Spinal cord (tissue), 10 donors: ENCODE data around the gene LRP6. TPM values are rescaled to one million over a fixed set of nuclear protein-coding genes. Genes with fewer than 3 reads are reported as not detected.
"Not testable (repeated sequence)": the region's sequence is repeated elsewhere in the genome, so short reads cannot be mapped to it uniquely, and the experiment has no call there.

ENCODE experiments used
- DNase-seq, 6 donors: peaks; one replicate each; pipeline versions ENCODE4 v3.0.0 to v3.0.0-alpha.2; 2013 to 2015; ENCODE audit warnings: low spot score in 6 of 6, low read depth in 4 of 6
- H3K27ac ChIP-seq: one replicate; pipeline ENCODE4 v1.5.1; 2013; ENCODE audit warnings: low read depth, low read length, control low read depth
- H3K27me3 ChIP-seq: one replicate; pipeline ENCODE4 v1.6.1; 2013; ENCODE audit warnings: low read length; ENCODE audit not compliant: control insufficient read depth, insufficient read depth
- H3K36me3 ChIP-seq: one replicate; pipeline ENCODE4 v1.6.1; 2013; ENCODE audit warnings: low read length; ENCODE audit not compliant: control insufficient read depth, insufficient read depth
- H3K4me1 ChIP-seq: one replicate; pipeline ENCODE4 v1.6.1; 2013; ENCODE audit warnings: low read length; ENCODE audit not compliant: control insufficient read depth, insufficient read depth
- H3K4me3 ChIP-seq: one replicate; pipeline ENCODE4 v1.5.1; 2013; ENCODE audit warnings: low read depth, low read length, control low read depth
- H3K9me3 ChIP-seq: one replicate; pipeline ENCODE4 v1.6.1; 2013; ENCODE audit warnings: low read length; ENCODE audit not compliant: control insufficient read depth, insufficient read depth
- WGBS: methylation state at CpG from one replicate; pipeline ENCODE4 v1.1.5; 2013; ENCODE audit warnings: missing lambda C conversion rate; ENCODE audit not compliant: insufficient coverage; 5-methylcytosine and 5-hydroxymethylcytosine counted together
- polyA plus RNA-seq, 2 donors: library from polyadenylated mRNA; unstranded; fragments of 120-200 nt; gene quantifications; one replicate each; pipeline ENCODE4 v1.2.1, GENCODE V29; 2013; ENCODE audit not compliant: insufficient read length in 2 of 2
- total RNA-seq, 2 donors: library from RNA; depleted of rRNA in 1 of 2; stranded (reverse); fragments of 120-200 nt in 1 of 2; fragments of >200 nt in 1 of 2; gene quantifications; one replicate each; pipeline versions ENCODE4 v1.2.3 to v1.2.4, GENCODE V29; 2013 to 2014
- donor health status: healthy.

The LRP6 gene
- total and polyA plus RNA-seq, 4 donors: 21.5 to 63.7 (median 43.1) TPM

- Histone ChIP-seq H3K4me1 (no peaks in the 10 kb centered on the region), H3K27me3 (no peaks in the 10 kb centered on the region), H3K4me3 (no peak overlapping the region), H3K36me3 (peaks cover 8% of the 10 kb centered on the region), H3K27ac (no peak overlapping the region), H3K9me3 (no peaks in the 10 kb centered on the region)
- 92% methylated on average over 4 of the region's 5 CpGs for WGBS
- DNase-seq: no peak
Measured at GRCh38 chr12:12121061-12121460, 145.8 kb downstream of the LRP6 start.

GRCh38 chr12:12116677-12117076 lies 150.2 kb downstream of the LRP6 start:
- Histone ChIP-seq H3K9me3 (no peaks in the 10 kb centered on the region), H3K27ac (no peak overlapping the region), H3K27me3 (no peaks in the 10 kb centered on the region), H3K36me3 (peaks cover 8% of the 10 kb centered on the region), H3K4me3 (no peak overlapping the region), H3K4me1 (peaks cover 7% of the 10 kb centered on the region)
- no peak for DNase-seq
- no CpG with 5 or more reads among the region's 2 CpGs for WGBS

GRCh38 chr12:12115514-12115913 lies 151.3 kb downstream of the LRP6 start:
- no peak overlapping the region for H3K27ac ChIP-seq
- 67% methylated on average over 1 of the region's 4 CpGs for WGBS
- no peak overlapping the region for H3K4me3 ChIP-seq
- H3K36me3 ChIP-seq: peaks cover 7% of the 10 kb centered on the region
- H3K4me1 ChIP-seq: peaks cover 7% of the 10 kb centered on the region
- peak in 1 of 6 donors; percentile 62 for DNase-seq
- H3K9me3 ChIP-seq: no peaks in the 10 kb centered on the region
- no peaks in the 10 kb centered on the region for H3K27me3 ChIP-seq

GRCh38 chr12:12110923-12111555 lies 155.8 kb downstream of the LRP6 start:
- H3K9me3 ChIP-seq: peaks cover 11% of the 10 kb centered on the region
- 80% methylated on average over 14 of the region's 37 CpGs for WGBS
- not testable (repeated sequence) for H3K4me3 ChIP-seq, H3K27ac ChIP-seq, H3K4me1 ChIP-seq, DNase-seq, H3K27me3 ChIP-seq
- peaks cover 12% of the 10 kb centered on the region for H3K36me3 ChIP-seq

GRCh38 chr12:12108441-12109058 lies 158.3 kb downstream of the LRP6 start:
- H3K4me1 ChIP-seq: no peaks in the 10 kb centered on the region
- WGBS: no CpG with 5 or more reads among the region's 1 CpG
- H3K36me3 ChIP-seq: peaks cover 11% of the 10 kb centered on the region
- H3K27ac ChIP-seq: no peak overlapping the region
- peaks cover 11% of the 10 kb centered on the region for H3K9me3 ChIP-seq
- no peak for DNase-seq
- H3K4me3 ChIP-seq: no peak overlapping the region
- no peaks in the 10 kb centered on the region for H3K27me3 ChIP-seq

GRCh38 chr12:12107678-12108077 lies 159.2 kb downstream of the LRP6 start:
- Histone ChIP-seq H3K9me3 (peaks cover 11% of the 10 kb centered on the region), H3K4me1 (no peaks in the 10 kb centered on the region), H3K4me3 (no peak overlapping the region), H3K27ac (no peak overlapping the region), H3K27me3 (no peaks in the 10 kb centered on the region), H3K36me3 (peaks cover 11% of the 10 kb centered on the region)
- 93% methylated on average over 6 of the region's 6 CpGs for WGBS
- no peak for DNase-seq

- no peak overlapping the region for H3K4me3 ChIP-seq
- peaks cover 3% of the 10 kb centered on the region for H3K36me3 ChIP-seq
- H3K27me3 ChIP-seq: no peaks in the 10 kb centered on the region
- no peak overlapping the region for H3K27ac ChIP-seq
- no peaks in the 10 kb centered on the region for H3K9me3 ChIP-seq
- no peaks in the 10 kb centered on the region for H3K4me1 ChIP-seq
- 63% methylated on average over 2 of the region's 6 CpGs for WGBS
- no peak for DNase-seq
Measured at GRCh38 chr12:12099102-12099501, 167.7 kb downstream of the LRP6 start.

- WGBS: 88% methylated on average over 1 of the region's 3 CpGs
- no peak overlapping the region for H3K4me3 ChIP-seq
- H3K27me3 ChIP-seq: no peaks in the 10 kb centered on the region
Measured at GRCh38 chr12:12098691-12099015, 168.2 kb downstream of the LRP6 start.

GRCh38 chr12:12097891-12098690 lies 168.8 kb downstream of the LRP6 start:
- no peaks in the 10 kb centered on the region for H3K36me3 ChIP-seq
- H3K9me3 ChIP-seq: no peaks in the 10 kb centered on the region
- no peaks in the 10 kb centered on the region for H3K27me3 ChIP-seq
- H3K4me3 ChIP-seq: no peak overlapping the region
- DNase-seq: no peak
- H3K4me1 ChIP-seq: no peaks in the 10 kb centered on the region
- no peak overlapping the region for H3K27ac ChIP-seq
- 86% methylated on average over 4 of the region's 6 CpGs for WGBS

More at GRCh38 chr12:12098691-12099015, 168.2 kb downstream of the LRP6 start:
- H3K4me1 ChIP-seq: no peaks in the 10 kb centered on the region
- H3K9me3 ChIP-seq: no peaks in the 10 kb centered on the region
- peaks cover under 1% of the 10 kb centered on the region for H3K36me3 ChIP-seq
- no peak overlapping the region for H3K27ac ChIP-seq
- no peak for DNase-seq
